GM18870 (cell line): ENCODE results near the gene CLPSL1.

Experiments
- ATAC-seq: cut with Tn5 transposase; IDR thresholded peaks from one replicate; pipeline ENCODE4 v1.9.1; 2021; ENCODE audit warnings: moderate library complexity; ENCODE audit not compliant: unreplicated experiment

The CLPSL1 gene

GRCh38 chr6:35795453-35796071, 14.7 kb downstream of the CLPSL1 start:
- ATAC-seq = no peak

GRCh38 chr6:35796236-35796635, 15.4 kb downstream of the CLPSL1 start:
- ATAC-seq = no peak

- no peak for ATAC-seq
Measured at GRCh38 chr6:35797837-35798526, 17.2 kb downstream of the CLPSL1 start.

GRCh38 chr6:35798706-35799105, 17.9 kb downstream of the CLPSL1 start:
- no peak for ATAC-seq

- no peak for ATAC-seq
Measured at GRCh38 chr6:35801148-35801547, 20.3 kb downstream of the CLPSL1 start.

GRCh38 chr6:35804996-35805736, 24.3 kb downstream of the CLPSL1 start, which contains the start of gene LHFPL5:
Gene LHFPL5, plus strand, starts transcription at chr6:35805352. Its CDS starts 319 bp downstream, at chr6:35805671.
- no peak for ATAC-seq

GRCh38 chr6:35808688-35809087, 27.9 kb downstream of the CLPSL1 start:
- ATAC-seq = no peak

GRCh38 chr6:35809809-35810208, 29.0 kb downstream of the CLPSL1 start:
- ATAC-seq = no peak

GRCh38 chr6:35810971-35811698, 30.3 kb downstream of the CLPSL1 start:
- no peak for ATAC-seq

- no peak for ATAC-seq
Measured at GRCh38 chr6:35811699-35811995, 30.8 kb downstream of the CLPSL1 start.

GRCh38 chr6:35817515-35817914, 36.7 kb downstream of the CLPSL1 start:
- ATAC-seq = no peak

GRCh38 chr6:35823601-35824000, 42.8 kb downstream of the CLPSL1 start:
- no peak for ATAC-seq

GRCh38 chr6:35824552-35825192, 43.9 kb downstream of the CLPSL1 start:
- no peak for ATAC-seq

GRCh38 chr6:35829306-35829705, 48.5 kb downstream of the CLPSL1 start:
- ATAC-seq = no peak

GRCh38 chr6:35831257-35832007, 50.6 kb downstream of the CLPSL1 start:
- no peak for ATAC-seq

GRCh38 chr6:35833536-35833935, 52.7 kb downstream of the CLPSL1 start:
- ATAC-seq = no peak
